Subcutaneous adipose tissue (tissue), 4 donors: ENCODE results near the gene ZNF100. TPM values are rescaled to one million over a fixed set of nuclear protein-coding genes. Genes with fewer than 3 reads are reported as not detected.

ENCODE experiments used
- CTCF ChIP-seq: fragments of 450-650 bp; IDR thresholded peaks from one replicate; pipeline ENCODE4 v1.5.1; 2016; ENCODE audit warnings: low read depth, mild to moderate bottlenecking, control low read depth, antibody characterized with exemption, moderate library complexity
- total RNA-seq, 4 donors: library from RNA; depleted of rRNA; stranded (reverse); fragments of >200 nt; gene quantifications; one replicate each; pipeline ENCODE4 v1.1.0, GENCODE V29; 2016

ZNF100 gene
- total RNA-seq, 4 donors from 2014 or later: 5.1 to 11.4 (median 7.9) TPM

- TF ChIP-seq CTCF: no peak
These were observed 63.1 kb downstream of the ZNF100 start for GRCh38 chr19:21704320-21704719.

- no peak for TF ChIP-seq CTCF
These were observed 68.2 kb downstream of the ZNF100 start for GRCh38 chr19:21699197-21699596.

- no peak for TF ChIP-seq CTCF
These were observed 69.2 kb downstream of the ZNF100 start for GRCh38 chr19:21698215-21698614.

GRCh38 chr19:21697698-21698097, 69.7 kb downstream of the ZNF100 start:
- no peak for TF ChIP-seq CTCF

- no peak for TF ChIP-seq CTCF
These were observed 73.0 kb downstream of the ZNF100 start for GRCh38 chr19:21694171-21694906.

GRCh38 chr19:21693399-21693798, 74.0 kb downstream of the ZNF100 start:
- TF ChIP-seq CTCF: no peak

DNA sequence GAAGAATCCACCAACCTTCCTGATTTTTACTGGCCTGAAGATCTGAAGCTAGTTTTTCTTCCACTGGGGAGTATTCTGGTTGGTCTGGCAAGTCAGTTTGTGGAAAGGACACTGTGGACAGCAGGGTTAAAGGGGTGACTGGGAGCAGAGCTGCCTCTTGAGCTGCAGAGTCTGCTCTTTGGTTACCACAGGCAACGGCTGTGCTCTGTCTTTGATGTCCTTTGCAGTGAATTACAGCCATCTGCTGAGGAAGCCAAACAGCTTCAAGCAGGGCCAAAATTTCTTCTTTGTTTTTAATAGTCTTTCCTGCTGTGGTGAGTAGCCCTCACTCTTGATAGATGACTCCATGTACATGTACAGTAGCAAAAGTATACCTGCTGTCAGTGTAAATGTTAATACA, 75.7 kb downstream of the ZNF100 start:
- TF ChIP-seq CTCF: no peak
